AG08395 (cell line): ENCODE results near the gene GDPGP1.
"Not testable (repeated sequence)": the region's sequence is repeated elsewhere in the genome, so short reads cannot be mapped to it uniquely, and the experiment has no call there.

Experiments
- DNase-seq: peaks from one replicate; pipeline ENCODE4 v3.0.0; 2012; ENCODE audit warnings: mixed read lengths, low spot score

The GDPGP1 gene

GRCh38 chr15:90261811-90262210 is 27.8 kb downstream of the GDPGP1 start:
- DNase-seq, result no peak

- DNase-seq, result no peak
Observed at GRCh38 chr15:90262426-90262825, 28.4 kb downstream of the GDPGP1 start.

GRCh38 chr15:90264671-90265070 is 30.7 kb downstream of the GDPGP1 start:
- no peak for DNase-seq

GRCh38 chr15:90265271-90266060 is 31.5 kb downstream of the GDPGP1 start, which contains the start of gene NGRN:
Gene NGRN (plus strand): TSS chr15:90265672. CDS start chr15:90265713, 41 bp downstream.
- DNase-seq, result peak; percentile 90

- DNase-seq, result peak; percentile 15
Observed at GRCh38 chr15:90266061-90266431, 32.0 kb downstream of the GDPGP1 start.

GRCh38 chr15:90266485-90266884 is 32.5 kb downstream of the GDPGP1 start:
- DNase-seq, result no peak

- no peak for DNase-seq
Observed at GRCh38 chr15:90268415-90268814, 34.4 kb downstream of the GDPGP1 start.

- no peak for DNase-seq
Observed at GRCh38 chr15:90270502-90271150, 36.6 kb downstream of the GDPGP1 start.

- no peak for DNase-seq
Observed at GRCh38 chr15:90271459-90272166, 37.6 kb downstream of the GDPGP1 start.

GRCh38 chr15:90278467-90278866 is 44.5 kb downstream of the GDPGP1 start:
- DNase-seq, result not testable (repeated sequence)

GRCh38 chr15:90280743-90281142 is 46.7 kb downstream of the GDPGP1 start:
- not testable (repeated sequence) for DNase-seq

GRCh38 chr15:90281637-90282036 is 47.6 kb downstream of the GDPGP1 start:
- DNase-seq, result not testable (repeated sequence)

- DNase-seq, result peak; percentile 33
Observed at GRCh38 chr15:90286678-90287077, 52.7 kb downstream of the GDPGP1 start.

GRCh38 chr15:90287101-90287500 is 53.1 kb downstream of the GDPGP1 start:
- no peak for DNase-seq

GRCh38 chr15:90287946-90288345 is 53.9 kb downstream of the GDPGP1 start:
- no peak for DNase-seq

GRCh38 chr15:90291679-90292356 is 57.8 kb downstream of the GDPGP1 start:
- no peak for DNase-seq

GRCh38 chr15:90293040-90293810 is 59.2 kb downstream of the GDPGP1 start:
- DNase-seq, result peak; percentile 31

- DNase-seq, result no peak
Observed at GRCh38 chr15:90294159-90294558, 60.1 kb downstream of the GDPGP1 start.

- DNase-seq, result no peak
Observed at GRCh38 chr15:90294601-90295269, 60.7 kb downstream of the GDPGP1 start.

GRCh38 chr15:90295270-90295648 is 61.2 kb downstream of the GDPGP1 start:
- no peak for DNase-seq
